Measurements from ENCODE around the gene PMPCA.

GRCh38 chr9:136373300-136374182 is 36.9 kb upstream of the PMPCA start, which contains the start of gene CARD9:
- TF ChIP-seq TCF12 (IDR thresholded peaks at IDR 0.05; ENCODE audit: low read depth, low read length) (no peak), CTCF (IDR thresholded peaks at IDR 0.05; ENCODE audit: control extremely low read depth in 1 of 3, insufficient read depth in 1 of 3, low read depth in 1 of 3, low read length in 3 of 3) (no peak), GABPA (IDR thresholded peaks at IDR 0.05; ENCODE audit: borderline replicate concordance, insufficient read depth, low read length) (no peak), POLR2A (IDR thresholded peaks at IDR 0.05; ENCODE audit: control extremely low read depth in 1 of 2, low read depth in 2 of 2, low read length in 2 of 2) (no peak), TEAD4 (IDR thresholded peaks at IDR 0.05; ENCODE audit: low read depth, low read length) (no peak), MAX (IDR thresholded peaks at IDR 0.05) (no peak), EZH2 (IDR thresholded peaks at IDR 0.05; ENCODE audit: low read depth, low read length, severe bottlenecking) (no peak), ZNF274 (IDR thresholded peaks at IDR 0.05; ENCODE audit: borderline replicate concordance, extremely low read depth, low read length) (no peak), HDAC2 (IDR thresholded peaks at IDR 0.05; ENCODE audit: borderline replicate concordance in 1 of 2, low read depth in 2 of 2, low read length in 2 of 2) (no peak), TAF1 (IDR thresholded peaks at IDR 0.05; ENCODE audit: low read depth, low read length) (no peak), USF2 (IDR thresholded peaks at IDR 0.05; ENCODE audit: low read length) (no peak), BCL11A (IDR thresholded peaks at IDR 0.05; ENCODE audit: low read depth in 2 of 2, low read length in 2 of 2) (no peak)
- TF ChIP-seq, protein P1, sequence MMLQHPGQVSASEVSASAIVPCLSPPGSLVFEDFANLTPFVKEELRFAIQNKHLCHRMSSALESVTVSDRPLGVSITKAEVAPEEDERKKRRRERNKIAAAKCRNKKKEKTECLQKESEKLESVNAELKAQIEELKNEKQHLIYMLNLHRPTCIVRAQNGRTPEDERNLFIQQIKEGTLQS (IDR thresholded peaks at IDR 0.05; ENCODE audit: insufficient read depth, low read depth, low read length), result no peak

All from H1 (cell line).